Esophagus muscularis mucosa (tissue), 4 donors: Measurements from ENCODE around the gene DLX4. TPM values are rescaled to one million over a fixed set of nuclear protein-coding genes. Genes with fewer than 3 reads are reported as not detected.
A peak's percentile ranks its signal among the peaks of the same experiment; 100 is the strongest.

ENCODE experiments used
- DNase-seq: peaks from one replicate; pipeline ENCODE4 v3.0.0-alpha.2; 2017; ENCODE audit errors: extremely low spot score
- H3K27ac ChIP-seq, 4 donors: fragments of 200-600 bp; sonication (generic); replicated peaks in 1 of 4; 1 replicate in 3 of 4; 2 replicates in 1 of 4; pipeline ENCODE4 v1.5.1; 2016 to 2019; ENCODE audit warnings: mild to moderate bottlenecking in 1 of 4
- H3K27me3 ChIP-seq, 4 donors: fragments of 200-600 bp; sonication (generic); one replicate each; pipeline versions ENCODE4 v1.5.1 to v1.6.0; 2016 to 2019
- H3K36me3 ChIP-seq, 4 donors: fragments of 200-600 bp; sonication (generic); one replicate each; pipeline ENCODE4 v1.5.1; 2016 to 2019
- H3K4me1 ChIP-seq, 4 donors: fragments of 200-600 bp; sonication (generic); one replicate each; pipeline ENCODE4 v1.5.1; 2016 to 2019
- H3K4me3 ChIP-seq, 4 donors: fragments of 200-600 bp; sonication (generic); 1 replicate in 2 of 4; 2 replicates in 2 of 4; pipeline ENCODE4 v1.5.1; 2016 to 2019; ENCODE audit warnings: mild to moderate bottlenecking in 4 of 4, moderate library complexity in 1 of 4
- H3K9me3 ChIP-seq, 4 donors: fragments of 200-600 bp; sonication (generic); 1 replicate in 3 of 4; 2 replicates in 1 of 4; pipeline ENCODE4 v1.5.1; 2016 to 2019
- EP300 ChIP-seq: sonication (generic); formaldehyde crosslinking; IDR thresholded peaks from one replicate; pipeline ENCODE4 v1.6.1; 2017; ENCODE audit warnings: antibody characterized with exemption
- POLR2A ChIP-seq: fragments of 450-650 bp; IDR thresholded peaks from one replicate; pipeline ENCODE4 v1.6.1; 2017; ENCODE audit warnings: antibody characterized with exemption, moderate library complexity, mild to moderate bottlenecking, low read depth
- POLR2AphosphoS5 ChIP-seq, 2 donors: sonication (generic); formaldehyde crosslinking; IDR thresholded peaks; one replicate each; pipeline ENCODE4 v1.6.1; 2017; ENCODE audit warnings: antibody characterized with exemption in 2 of 2
- WGBS: methylation state at CpG from one replicate; pipeline ENCODE4 v1.1.5; 2018; 5-methylcytosine and 5-hydroxymethylcytosine counted together
- intact Hi-C: fragments of 100-400 bp; cut with DNase I; formaldehyde crosslinking; loops from one replicate; pipeline ENCODE4 v1.15.1; 2023
- total RNA-seq, 4 donors: library from RNA; depleted of rRNA; stranded (reverse); fragments of >200 nt; gene quantifications; one replicate each; pipeline versions ENCODE4 v1.1.0 to v1.2.1, GENCODE V29; 2016
- TF ChIP-seq, protein P1 (sequence below), 3 experiments: fragments of 200-600 bp in 2 of 3; fragments of 450-650 bp in 1 of 3; sonication (generic) in 2 of 3; IDR thresholded peaks; one replicate each; pipeline ENCODE4 v1.5.1; 2017 to 2019; ENCODE audit warnings: antibody characterized with exemption in 3 of 3, mild to moderate bottlenecking in 2 of 3, moderate library complexity in 1 of 3

DLX4 gene, protein sequence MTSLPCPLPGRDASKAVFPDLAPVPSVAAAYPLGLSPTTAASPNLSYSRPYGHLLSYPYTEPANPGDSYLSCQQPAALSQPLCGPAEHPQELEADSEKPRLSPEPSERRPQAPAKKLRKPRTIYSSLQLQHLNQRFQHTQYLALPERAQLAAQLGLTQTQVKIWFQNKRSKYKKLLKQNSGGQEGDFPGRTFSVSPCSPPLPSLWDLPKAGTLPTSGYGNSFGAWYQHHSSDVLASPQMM
- not detected for total RNA-seq

DNA sequence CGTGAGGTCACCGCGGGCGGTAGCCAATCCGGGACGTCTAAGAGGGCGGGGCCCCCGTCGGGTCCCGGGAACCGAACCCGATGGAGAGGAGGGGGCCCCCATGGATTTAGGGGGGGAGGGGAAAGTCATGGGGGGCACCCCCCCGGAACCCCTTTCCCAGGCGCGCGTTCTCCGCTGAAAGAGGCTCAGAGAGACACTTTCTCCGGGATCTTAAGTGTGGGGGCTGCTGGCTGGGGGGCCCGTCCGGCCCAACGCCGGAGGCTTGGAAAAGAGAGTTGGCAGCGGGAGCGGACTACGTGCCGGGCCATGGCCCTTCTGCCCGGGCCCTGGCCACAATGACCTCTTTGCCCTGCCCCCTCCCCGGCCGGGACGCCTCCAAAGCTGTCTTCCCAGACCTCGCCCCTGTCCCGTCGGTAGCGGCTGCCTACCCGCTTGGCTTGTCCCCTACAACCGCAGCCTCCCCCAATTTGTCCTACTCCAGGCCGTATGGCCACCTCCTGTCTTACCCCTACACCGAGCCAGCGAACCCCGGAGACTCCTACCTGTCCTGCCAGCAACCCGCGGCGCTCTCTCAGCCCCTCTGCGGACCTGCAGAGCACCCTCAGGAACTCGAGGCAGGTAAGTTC lies at the start of gene DLX4:
DLX4 (plus strand) TSS at position 57 of the 626 bp plus-strand sequence; CDS start at position 336, 279 bp downstream.
- 4% methylated on average over 41 of the region's 45 CpGs for WGBS
- H3K9me3 ChIP-seq: no peaks in the 10 kb centered on the region
- TF ChIP-seq POLR2A: no peak
- TF ChIP-seq POLR2AphosphoS5 (IDR thresholded peaks at IDR 0.05): no peak
- no peak for TF ChIP-seq EP300
- TF ChIP-seq, protein P1, sequence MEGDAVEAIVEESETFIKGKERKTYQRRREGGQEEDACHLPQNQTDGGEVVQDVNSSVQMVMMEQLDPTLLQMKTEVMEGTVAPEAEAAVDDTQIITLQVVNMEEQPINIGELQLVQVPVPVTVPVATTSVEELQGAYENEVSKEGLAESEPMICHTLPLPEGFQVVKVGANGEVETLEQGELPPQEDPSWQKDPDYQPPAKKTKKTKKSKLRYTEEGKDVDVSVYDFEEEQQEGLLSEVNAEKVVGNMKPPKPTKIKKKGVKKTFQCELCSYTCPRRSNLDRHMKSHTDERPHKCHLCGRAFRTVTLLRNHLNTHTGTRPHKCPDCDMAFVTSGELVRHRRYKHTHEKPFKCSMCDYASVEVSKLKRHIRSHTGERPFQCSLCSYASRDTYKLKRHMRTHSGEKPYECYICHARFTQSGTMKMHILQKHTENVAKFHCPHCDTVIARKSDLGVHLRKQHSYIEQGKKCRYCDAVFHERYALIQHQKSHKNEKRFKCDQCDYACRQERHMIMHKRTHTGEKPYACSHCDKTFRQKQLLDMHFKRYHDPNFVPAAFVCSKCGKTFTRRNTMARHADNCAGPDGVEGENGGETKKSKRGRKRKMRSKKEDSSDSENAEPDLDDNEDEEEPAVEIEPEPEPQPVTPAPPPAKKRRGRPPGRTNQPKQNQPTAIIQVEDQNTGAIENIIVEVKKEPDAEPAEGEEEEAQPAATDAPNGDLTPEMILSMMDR (IDR thresholded peaks at IDR 0.05): no peak
- intact Hi-C loops: no loop called here
- peaks cover 40 to 56% (median 54%) of the 10 kb centered on the region in 4 donors for H3K4me1 ChIP-seq
- peaks cover 32 to 100% (median 90%) of the 10 kb centered on the region in 4 donors for H3K27me3 ChIP-seq
- H3K27ac ChIP-seq: no peak within 1 kb of the TSS
- no peaks in the 10 kb centered on the region for H3K36me3 ChIP-seq
- DNase-seq: no peak
- peak within 1 kb of the TSS; percentile 46 to 63 (median 50) for H3K4me3 ChIP-seq

DNA sequence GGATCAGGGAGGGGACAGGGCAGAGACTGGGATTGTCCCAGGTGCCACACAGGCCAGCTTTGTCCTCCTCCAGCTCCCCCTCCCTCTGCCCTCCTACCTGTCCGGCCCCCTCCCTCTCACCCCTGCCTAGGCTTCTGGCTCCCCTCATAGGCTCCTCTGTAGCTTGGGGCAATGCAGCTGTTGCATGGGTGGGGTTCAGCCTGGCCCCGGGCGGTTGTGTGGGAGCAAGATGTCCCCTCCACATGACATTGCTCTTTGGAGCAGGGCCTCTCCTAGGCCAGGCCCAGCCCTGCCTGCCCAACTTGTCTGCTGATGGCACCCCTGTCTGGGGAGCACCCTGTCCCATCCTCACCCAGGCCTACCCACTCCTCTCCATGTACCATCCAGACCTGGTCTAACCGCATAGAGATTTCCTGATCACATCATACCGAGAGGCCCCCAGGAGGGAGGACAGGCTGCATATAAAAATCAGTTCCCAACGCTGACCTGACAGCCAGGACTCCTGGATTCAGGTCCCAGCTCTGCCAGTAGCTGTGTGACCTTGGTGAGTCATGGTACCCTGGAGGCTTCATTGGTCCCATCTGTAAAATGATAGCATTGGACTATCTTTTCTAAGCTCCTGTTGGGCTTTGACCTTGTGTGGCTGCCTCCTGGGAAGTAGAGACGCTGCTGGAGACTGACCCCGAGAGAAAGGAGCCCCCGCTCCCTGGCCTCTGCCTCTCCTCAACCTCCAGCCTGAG lies 48.8 kb upstream of the DLX4 start:
- WGBS: 100% methylated on average over 5 of the region's 9 CpGs
- no peak for DNase-seq
- H3K4me1 ChIP-seq: no peaks in the 10 kb centered on the region
- TF ChIP-seq POLR2AphosphoS5 (IDR thresholded peaks at IDR 0.05) (no peak), EP300 (no peak), POLR2A (no peak)
- TF ChIP-seq, protein P1 (IDR thresholded peaks at IDR 0.05): no peak
- no peak overlapping the region for H3K27ac ChIP-seq
- no peak overlapping the region for H3K4me3 ChIP-seq
- H3K9me3 ChIP-seq: no peaks in the 10 kb centered on the region
- no peaks in the 10 kb centered on the region for H3K36me3 ChIP-seq
- intact Hi-C loops: no loop called here
- H3K27me3 ChIP-seq: peaks cover 0 to 39% (median 0%) of the 10 kb centered on the region in 4 donors

DNA sequence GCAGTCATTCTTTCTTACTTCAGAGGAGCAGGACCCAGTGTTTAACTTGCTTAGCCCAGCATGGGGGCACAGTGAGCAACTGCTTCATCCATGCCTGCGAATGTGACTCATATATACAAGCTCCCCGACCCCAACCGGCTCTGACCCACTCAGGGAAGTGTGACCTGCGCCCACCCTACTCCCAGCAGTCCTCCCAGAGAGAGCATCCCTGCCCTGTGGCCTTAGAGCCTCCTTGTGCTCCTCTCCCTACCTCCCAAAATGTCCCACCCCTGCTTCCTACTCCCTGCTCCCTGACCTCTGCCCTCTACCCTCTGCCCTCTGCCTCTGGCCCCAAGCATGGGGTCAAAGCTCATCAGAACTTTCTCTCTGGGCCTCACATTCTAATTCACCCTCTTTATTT lies 46.9 kb upstream of the DLX4 start:
- WGBS: 74% methylated on average over 4 of the region's 4 CpGs
- Histone ChIP-seq H3K4me3 (no peak overlapping the region), H3K9me3 (no peaks in the 10 kb centered on the region), H3K27ac (no peak overlapping the region), H3K4me1 (peaks cover 0 to 4% (median 0%) of the 10 kb centered on the region in 4 donors), H3K36me3 (no peaks in the 10 kb centered on the region), H3K27me3 (peaks cover 0 to 34% (median 0%) of the 10 kb centered on the region in 4 donors)
- intact Hi-C loops: no loop called here
- TF ChIP-seq, protein P1 (IDR thresholded peaks at IDR 0.05): no peak
- TF ChIP-seq POLR2A: no peak
- no peak for TF ChIP-seq POLR2AphosphoS5 (IDR thresholded peaks at IDR 0.05)
- no peak for DNase-seq

DNA sequence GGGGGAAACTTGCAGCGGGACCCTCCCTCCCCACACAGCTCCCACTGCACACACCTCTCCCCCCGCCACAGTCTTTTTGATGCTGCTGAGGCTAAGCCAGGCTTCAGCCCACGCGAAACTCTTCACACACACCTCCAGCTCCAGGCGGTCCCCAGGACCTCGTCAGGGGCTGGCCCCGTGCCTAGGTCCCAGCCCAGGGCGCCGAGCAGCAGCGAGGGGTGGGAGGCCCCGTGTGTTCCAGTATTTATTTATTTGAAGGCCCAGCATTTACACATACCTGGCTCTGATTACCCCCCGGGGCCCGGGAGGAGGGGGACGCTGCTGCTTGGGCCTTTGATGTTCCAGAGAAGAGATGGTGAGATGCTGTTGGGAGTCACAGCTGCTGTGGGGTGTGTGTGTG lies 44.9 kb upstream of the DLX4 start:
- Histone ChIP-seq H3K36me3 (no peaks in the 10 kb centered on the region), H3K4me3 (no peak overlapping the region), H3K4me1 (peaks cover 0 to 7% (median 1%) of the 10 kb centered on the region in 4 donors), H3K27me3 (peaks cover 0 to 44% (median 0%) of the 10 kb centered on the region in 4 donors), H3K27ac (no peak overlapping the region), H3K9me3 (no peaks in the 10 kb centered on the region)
- TF ChIP-seq EP300: no peak
- TF ChIP-seq POLR2AphosphoS5 (IDR thresholded peaks at IDR 0.05): no peak
- TF ChIP-seq POLR2A: no peak
- TF ChIP-seq, protein P1 (IDR thresholded peaks at IDR 0.05): no peak
- 52% methylated on average over 14 of the region's 14 CpGs for WGBS
- intact Hi-C loops: no loop called here
- no peak for DNase-seq
